H1 (cell line): ENCODE results near the gene CEP70. TPM values are rescaled to one million over a fixed set of nuclear protein-coding genes. Genes with fewer than 3 reads are reported as not detected.

Source experiments
- CTCF ChIA-PET: fragments of 300-600 bp; sonication (Branson Sonifier 250); formaldehyde crosslinking; loops from one replicate; lab custom pipeline; 2021; ENCODE audit not compliant: partially characterized antibody; lab: Charles Lee
- POLR2A ChIA-PET: fragments of 300-600 bp; sonication (Branson Sonifier 250); formaldehyde crosslinking; loops from one replicate; lab custom pipeline; 2021; ENCODE audit warnings: inconsistent platforms; ENCODE audit not compliant: partially characterized antibody; lab: Charles Lee
- DNase-seq, 2 experiments: peaks; one replicate each; pipeline versions ENCODE4 v3.0.0 to v3.0.0-alpha.2; 2010 to 2022; ENCODE audit warnings: low spot score in 2 of 2, low read depth in 1 of 2, mixed read lengths in 1 of 2
- FAIRE-seq: peaks from 2 replicates; lab custom pipeline; 2011; peaks lifted over from hg19 to GRCh38; lab: Jason Lieb, UNC
- H2AFZ ChIP-seq: 2 replicates; pipeline ENCODE4 v1.8.1; 2012; ENCODE audit warnings: low read length, inconsistent platforms
- H2AK5ac ChIP-seq: 2 replicates; pipeline ENCODE4 v1.6.1; 2013; ENCODE audit warnings: low read depth, low read length
- H2BK120ac ChIP-seq: replicated peaks from 2 replicates; pipeline ENCODE3; 2013; ENCODE audit warnings: low read depth, low read length, inconsistent platforms
- H2BK12ac ChIP-seq: 2 replicates; pipeline ENCODE4 v1.6.1; 2013; ENCODE audit warnings: low read depth, low read length
- H2BK15ac ChIP-seq: 2 replicates; pipeline ENCODE4 v1.6.1; 2013; ENCODE audit warnings: low read length
- H2BK20ac ChIP-seq: 2 replicates; pipeline ENCODE4 v1.6.1; 2013; ENCODE audit warnings: low read length
- H2BK5ac ChIP-seq: 2 replicates; pipeline ENCODE4 v1.6.1; 2013; ENCODE audit warnings: low read depth, low read length
- H3K14ac ChIP-seq: 2 replicates; pipeline ENCODE4 v1.6.1; 2013; ENCODE audit warnings: inconsistent platforms; ENCODE audit not compliant: insufficient read length
- H3K18ac ChIP-seq: 2 replicates; pipeline ENCODE4 v1.6.1; 2013; ENCODE audit warnings: low read length; ENCODE audit errors: extremely low read depth
- H3K23ac ChIP-seq: 2 replicates; pipeline ENCODE4 v1.6.1; 2013; ENCODE audit warnings: inconsistent platforms; ENCODE audit not compliant: insufficient read length
- H3K23me2 ChIP-seq: 2 replicates; pipeline ENCODE4 v1.6.1; 2013; ENCODE audit warnings: low read depth, low read length
- H3K27ac ChIP-seq: 2 replicates; pipeline ENCODE4 v1.6.1; 2011; ENCODE audit warnings: low read depth, low read length, inconsistent platforms
- H3K27me3 ChIP-seq, 4 experiments: replicated peaks in 1 of 4; 1 replicate in 1 of 4; 2 replicates in 3 of 4; pipeline versions ENCODE4 v1.6.1 to v1.8.1; 2011 to 2013; ENCODE audit warnings: low read length in 3 of 4, mild to moderate bottlenecking in 3 of 4, inconsistent platforms in 2 of 4, mixed read lengths in 2 of 4, moderate library complexity in 1 of 4; ENCODE audit not compliant: control insufficient read depth in 3 of 4, insufficient read depth in 3 of 4; ENCODE audit errors: extremely low read depth in 1 of 4
- H3K36me3 ChIP-seq, 4 experiments: 2 replicates each; pipeline versions ENCODE4 v1.6.1 to v1.8.1; 2011 to 2013; ENCODE audit warnings: mild to moderate bottlenecking in 4 of 4, low read length in 3 of 4, moderate library complexity in 2 of 4, control low read depth in 1 of 4, inconsistent platforms in 1 of 4; ENCODE audit not compliant: insufficient read depth in 4 of 4, control insufficient read depth in 2 of 4
- H3K4ac ChIP-seq: replicated peaks from 2 replicates; pipeline ENCODE3; 2013; ENCODE audit warnings: low read length, low read depth, mixed read lengths, inconsistent platforms; ENCODE audit not compliant: insufficient read length
- H3K4me1 ChIP-seq, 4 experiments: replicated peaks in 1 of 4; 1 replicate in 1 of 4; 2 replicates in 3 of 4; pipeline versions ENCODE4 v1.6.1 to v1.8.1; 2011 to 2013; ENCODE audit warnings: low read length in 3 of 4, inconsistent platforms in 2 of 4, mixed read lengths in 1 of 4; ENCODE audit not compliant: insufficient read depth in 4 of 4, control insufficient read depth in 3 of 4
- H3K4me2 ChIP-seq, 2 experiments: 2 replicates each; pipeline versions ENCODE4 v1.6.1 to v1.8.1; 2011 to 2013; ENCODE audit warnings: low read depth in 2 of 2, low read length in 2 of 2, control low read depth in 1 of 2, inconsistent platforms in 1 of 2, mild to moderate bottlenecking in 1 of 2; ENCODE audit not compliant: insufficient read depth in 1 of 2
- H3K4me3 ChIP-seq, 4 experiments: fragments of 200-600, 300-600 bp in 1 of 4; sonication (generic), shearing (Covaris generic), sonication (Bioruptor Twin) in 1 of 4; 2 replicates each; pipeline versions ENCODE4 v1.5.1 to v1.8.1; 2011 to 2016; ENCODE audit warnings: low read length in 4 of 4, low read depth in 3 of 4, control low read depth in 2 of 4, inconsistent platforms in 2 of 4, mild to moderate bottlenecking in 2 of 4, mixed read lengths in 1 of 4, moderate library complexity in 1 of 4; ENCODE audit not compliant: insufficient read depth in 2 of 4; ENCODE audit errors: extremely low read depth in 1 of 4
- H3K56ac ChIP-seq: replicated peaks from 2 replicates; pipeline ENCODE3; 2013; ENCODE audit warnings: low read depth, mild to moderate bottlenecking, mixed read lengths, low read length, inconsistent platforms; ENCODE audit not compliant: insufficient read length
- H3K79me1 ChIP-seq: 2 replicates; pipeline ENCODE4 v1.6.1; 2013; ENCODE audit warnings: low read depth, low read length, control low read depth
- H3K79me2 ChIP-seq, 2 experiments: 2 replicates each; pipeline versions ENCODE4 v1.6.1 to v1.8.1; 2012 to 2013; ENCODE audit warnings: low read length in 2 of 2, mild to moderate bottlenecking in 2 of 2, inconsistent platforms in 1 of 2; ENCODE audit not compliant: insufficient read depth in 2 of 2, control insufficient read depth in 1 of 2
- H3K9ac ChIP-seq, 4 experiments: replicated peaks in 1 of 4; 1 replicate in 1 of 4; 2 replicates in 3 of 4; pipeline versions ENCODE4 v1.6.1 to v1.8.1; 2011 to 2013; ENCODE audit warnings: low read depth in 3 of 4, low read length in 3 of 4, control low read depth in 2 of 4, mild to moderate bottlenecking in 2 of 4, moderate library complexity in 2 of 4, inconsistent platforms in 1 of 4; ENCODE audit errors: extremely low read depth in 1 of 4
- H3K9me3 ChIP-seq, 2 experiments: 2 replicates each; pipeline versions ENCODE4 v1.6.1 to v1.8.1; 2012 to 2013; ENCODE audit warnings: mild to moderate bottlenecking in 2 of 2, moderate library complexity in 2 of 2, control low read depth in 1 of 2, inconsistent platforms in 1 of 2, low read depth in 1 of 2, low read length in 1 of 2, mixed read lengths in 1 of 2; ENCODE audit not compliant: insufficient read depth in 2 of 2
- H4K20me1 ChIP-seq, 2 experiments: replicated peaks in 1 of 2; 2 replicates each; pipeline versions ENCODE3 to v1.8.1; 2011 to 2013; ENCODE audit warnings: inconsistent platforms in 2 of 2, low read length in 2 of 2, mild to moderate bottlenecking in 1 of 2; ENCODE audit not compliant: insufficient read depth in 2 of 2, control insufficient read depth in 1 of 2
- H4K5ac ChIP-seq: 2 replicates; pipeline ENCODE4 v1.6.1; 2013; ENCODE audit warnings: low read length, low read depth, mixed read lengths, inconsistent platforms; ENCODE audit not compliant: insufficient read length
- H4K8ac ChIP-seq: 2 replicates; pipeline ENCODE4 v1.8.0; 2013; ENCODE audit warnings: mild to moderate bottlenecking, moderate library complexity, low read length, inconsistent platforms; ENCODE audit not compliant: insufficient read depth; ENCODE audit errors: extremely low read depth
- H4K91ac ChIP-seq: replicated peaks from 2 replicates; pipeline ENCODE3; 2013; ENCODE audit warnings: low read length, mixed read lengths, inconsistent platforms; ENCODE audit not compliant: insufficient read length
- ATF2 ChIP-seq: IDR thresholded peaks from 2 replicates; pipeline ENCODE4 v1.6.1; 2012; ENCODE audit warnings: low read length, inconsistent platforms
- CREB1 ChIP-seq: IDR thresholded peaks from 2 replicates; pipeline ENCODE4 v1.6.1; 2012; ENCODE audit warnings: inconsistent platforms
- CTBP2 ChIP-seq: IDR thresholded peaks from 2 replicates; pipeline ENCODE4 v1.7.0; 2011; ENCODE audit warnings: borderline replicate concordance, mild to moderate bottlenecking, moderate library complexity, mixed read lengths, low read length; ENCODE audit not compliant: insufficient read depth, insufficient read length
- E2F6 ChIP-seq: IDR thresholded peaks from 2 replicates; pipeline ENCODE4 v1.6.1; 2012; ENCODE audit warnings: inconsistent platforms
- NRF1 ChIP-seq: IDR thresholded peaks from 2 replicates; pipeline ENCODE4 v1.6.1; 2011; ENCODE audit warnings: mild to moderate bottlenecking, low read depth, low read length, improper control_type of control experiment
- PHF8 ChIP-seq: fragments of 200-600 bp; sonication (generic); conservative IDR thresholded peaks from 2 replicates; pipeline ENCODE4 v1.7.1; 2012; ENCODE audit warnings: low read depth, mild to moderate bottlenecking, inconsistent platforms, low read length, moderate library complexity
- RNF2 ChIP-seq: fragments of 200-900, 300-1000 bp; sonication (generic); IDR thresholded peaks from 2 replicates; pipeline ENCODE4 v1.7.1; 2016; ENCODE audit warnings: borderline replicate concordance, low read depth, mild to moderate bottlenecking, antibody characterized with exemption, low read length; ENCODE audit not compliant: poor library complexity, severe bottlenecking; ENCODE audit errors: missing control alignments
- SP1 ChIP-seq: IDR thresholded peaks from 2 replicates; pipeline ENCODE4 v1.6.1; 2011; ENCODE audit warnings: low read depth, low read length
- TEAD4 ChIP-seq: IDR thresholded peaks from 2 replicates; pipeline ENCODE4 v1.6.1; 2012; ENCODE audit warnings: low read depth, low read length, inconsistent platforms, mixed read lengths
- USF2 ChIP-seq: IDR thresholded peaks from 2 replicates; pipeline ENCODE4 v1.6.1; 2011; ENCODE audit warnings: low read length, improper control_type of control experiment
- WGBS, 2 experiments: shearing (Covaris generic) in 1 of 2; methylation state at CpG; one replicate each; pipeline versions ENCODE4 v1.1.6 to v1.1.7; 2013 to 2015; ENCODE audit warnings: low lambda C conversion rate in 2 of 2, mixed read lengths in 2 of 2, inconsistent platforms in 1 of 2, low coverage in 1 of 2, missing lambda C conversion rate in 1 of 2; ENCODE audit not compliant: insufficient replicate concordance in 2 of 2, insufficient coverage in 1 of 2, insufficient read length in 1 of 2; ENCODE audit errors: extremely low coverage in 1 of 2, missing lambda C conversion rate in 1 of 2; 5-methylcytosine and 5-hydroxymethylcytosine counted together
- polyA plus RNA-seq, 7 experiments: library from polyadenylated mRNA; depleted of rRNA in 3 of 7; stranded (reverse) in 5 of 7; unstranded in 2 of 7; fragments of >200 nt in 5 of 7; fragments of 200-250 nt in 2 of 7; gene quantifications; 1 replicate in 5 of 7; 2 replicates in 1 of 7; 4 replicates in 1 of 7; pipeline versions ENCODE4 v1.2.1 to v1.2.3, GENCODE V29; 2011 to 2013; ENCODE audit warnings: missing spikeins in 2 of 7, mixed read lengths in 2 of 7
- total RNA-seq: library from RNA; stranded (reverse); fragmentation: NEBNext Ultra II Directional; extraction: Animal tissue kit (Norgen Biotek cat#: 25700); gene quantifications from 2 replicates; pipeline ENCODE4 v1.2.1, GENCODE V29; 2021

CEP70 gene
- total and polyA plus RNA-seq, 2 of the 8 experiments (the other 6 are each of a cell fraction or from before 2014, with no cell fraction given) = 3.9 to 26.2 TPM

- Histone ChIP-seq H3K9me3 (no peaks in the 10 kb centered on the region), H3K36me3 (no peaks in the 10 kb centered on the region; a peak in 2 of 8 replicates), H4K5ac (no peak overlapping the region), H4K91ac (no peak overlapping the region), H2BK120ac (no peak overlapping the region), H2AFZ (no peak overlapping the region), H2BK15ac (no peak overlapping the region), H3K23me2 (no peaks in the 10 kb centered on the region), H3K4ac (no peak overlapping the region), H2BK12ac (no peak overlapping the region), H4K20me1 (no peaks in the 10 kb centered on the region), H2BK5ac (no peak overlapping the region), H3K4me3 (no peak overlapping the region), H3K56ac (no peak overlapping the region), H4K8ac (no peak overlapping the region), H2AK5ac (no peak overlapping the region), H2BK20ac (no peak overlapping the region), H3K79me1 (no peaks in the 10 kb centered on the region), H3K4me1 (peaks cover 0 to 2% (median 0%) of the 10 kb centered on the region in 4 experiments; a peak in 1 of 7 replicates), H3K27ac (no peak overlapping the region), H3K9ac (no peak overlapping the region), H3K27me3 (peaks cover 0 to 1% (median 0%) of the 10 kb centered on the region in 4 experiments; a peak in 1 of 7 replicates), H3K23ac (no peak overlapping the region), H3K4me2 (no peak overlapping the region), H3K18ac (no peak overlapping the region), H3K79me2 (no peaks in the 10 kb centered on the region), H3K14ac (no peak overlapping the region)
- DNase-seq = no peak
- FAIRE-seq = no peak
- WGBS, 2 experiments = 91% methylated on average over 2 of the region's 2 CpGs; no CpG with 5 or more reads in 1 of the 2 experiments
- POLR2A ChIA-PET = interaction anchor here (0.7 kb wide), 1 partner anchor 439 kb away, joined by 3 read pairs; no protein-coding TSS in a partner anchor
- CTCF ChIA-PET = interaction anchor here (0.5 to 1.9 kb wide), 5 partner anchors 8 to 1243 kb away, joined by 3 to 5 read pairs (median 4); no protein-coding TSS in a partner anchor
- TF ChIP-seq USF2 (no peak), PHF8 (no peak), CTBP2 (no peak), ATF2 (no peak), E2F6 (no peak), CREB1 (no peak), TEAD4 (no peak), NRF1 (no peak), SP1 (no peak), RNF2 (no peak)
Measured at GRCh38 chr3:138476526-138476925, 117.5 kb downstream of the CEP70 start.
